Type B pancreatic cell (in vitro differentiated cells): ENCODE measurements around the gene SV2C. TPM values are rescaled to one million over a fixed set of nuclear protein-coding genes. Genes with fewer than 3 reads are reported as not detected.

Experiments
- DNase-seq: peaks from one replicate; pipeline ENCODE4 v3.0.0; 2021; ENCODE audit warnings: mixed read lengths; ENCODE audit not compliant: unreplicated experiment; ENCODE audit errors: extremely low spot score
- H3K27ac Mint-ChIP-seq: 2 replicates; pipeline ENCODE4 v1.8.0; 2021; ENCODE audit warnings: mild to moderate bottlenecking, mixed read lengths
- H3K27me3 Mint-ChIP-seq: 2 replicates; pipeline ENCODE4 v1.8.0; 2021; ENCODE audit warnings: mixed read lengths
- H3K36me3 Mint-ChIP-seq: 2 replicates; pipeline ENCODE4 v1.8.0; 2021; ENCODE audit warnings: mixed read lengths
- H3K4me1 Mint-ChIP-seq: one replicate; pipeline ENCODE4 v1.8.0; 2021; ENCODE audit warnings: mixed read lengths; ENCODE audit not compliant: unreplicated experiment
- H3K4me3 Mint-ChIP-seq: 2 replicates; pipeline ENCODE4 v1.8.0; 2021; ENCODE audit warnings: mild to moderate bottlenecking, mixed read lengths
- H3K9me3 Mint-ChIP-seq: 2 replicates; pipeline ENCODE4 v1.8.0; 2021; ENCODE audit warnings: mixed read lengths
- total RNA-seq: library from RNA; stranded (reverse); gene quantifications from 2 replicates; pipeline ENCODE4 v1.2.1, GENCODE V29; 2021; ENCODE audit warnings: low replicate concordance
- TF ChIP-seq, protein P1 (sequence below): fragments of 200-600 bp; sonication (generic); conservative IDR thresholded peaks from 2 replicates; pipeline ENCODE4 v1.5.0; 2021; ENCODE audit warnings: antibody characterized with exemption, mild to moderate bottlenecking

SV2C gene
- total RNA-seq, 1 donor from 2014 or later = 6.9 TPM

- Mint-ChIP-seq H3K36me3 (no peaks in the 10 kb centered on the region), H3K4me3 (no peak overlapping the region), H3K27me3 (no peaks in the 10 kb centered on the region), H3K4me1 (no peaks in the 10 kb centered on the region), H3K9me3 (no peaks in the 10 kb centered on the region), H3K27ac (no peak overlapping the region)
- TF ChIP-seq, protein P1, sequence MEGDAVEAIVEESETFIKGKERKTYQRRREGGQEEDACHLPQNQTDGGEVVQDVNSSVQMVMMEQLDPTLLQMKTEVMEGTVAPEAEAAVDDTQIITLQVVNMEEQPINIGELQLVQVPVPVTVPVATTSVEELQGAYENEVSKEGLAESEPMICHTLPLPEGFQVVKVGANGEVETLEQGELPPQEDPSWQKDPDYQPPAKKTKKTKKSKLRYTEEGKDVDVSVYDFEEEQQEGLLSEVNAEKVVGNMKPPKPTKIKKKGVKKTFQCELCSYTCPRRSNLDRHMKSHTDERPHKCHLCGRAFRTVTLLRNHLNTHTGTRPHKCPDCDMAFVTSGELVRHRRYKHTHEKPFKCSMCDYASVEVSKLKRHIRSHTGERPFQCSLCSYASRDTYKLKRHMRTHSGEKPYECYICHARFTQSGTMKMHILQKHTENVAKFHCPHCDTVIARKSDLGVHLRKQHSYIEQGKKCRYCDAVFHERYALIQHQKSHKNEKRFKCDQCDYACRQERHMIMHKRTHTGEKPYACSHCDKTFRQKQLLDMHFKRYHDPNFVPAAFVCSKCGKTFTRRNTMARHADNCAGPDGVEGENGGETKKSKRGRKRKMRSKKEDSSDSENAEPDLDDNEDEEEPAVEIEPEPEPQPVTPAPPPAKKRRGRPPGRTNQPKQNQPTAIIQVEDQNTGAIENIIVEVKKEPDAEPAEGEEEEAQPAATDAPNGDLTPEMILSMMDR = no peak
- no peak for DNase-seq
These were observed 220.7 kb downstream of the SV2C start for GRCh38 chr5:76303921-76304320.

DNA sequence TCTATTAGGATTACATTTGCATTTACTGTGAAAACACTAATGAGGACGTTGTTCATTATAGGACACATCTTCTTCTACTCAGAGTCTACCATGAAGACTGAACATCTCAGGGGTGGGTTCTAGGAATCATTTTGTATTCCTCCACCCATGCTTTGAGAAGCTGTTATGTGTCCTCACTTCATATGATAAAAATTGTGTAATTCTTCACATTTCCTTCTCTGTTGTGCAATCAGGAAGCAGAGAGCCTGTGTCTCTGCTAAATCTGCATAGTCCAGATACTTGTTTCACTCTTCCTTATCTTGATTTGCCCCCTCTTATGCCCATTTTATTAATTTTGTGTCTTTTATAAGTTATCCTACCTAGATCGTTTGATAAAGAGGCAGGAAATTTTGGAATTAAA is 222.1 kb downstream of the SV2C start:
- no peak overlapping the region for H3K27ac Mint-ChIP-seq
- H3K9me3 Mint-ChIP-seq = no peaks in the 10 kb centered on the region
- H3K4me1 Mint-ChIP-seq = no peaks in the 10 kb centered on the region
- no peaks in the 10 kb centered on the region for H3K36me3 Mint-ChIP-seq
- TF ChIP-seq, protein P1 = no peak
- no peaks in the 10 kb centered on the region for H3K27me3 Mint-ChIP-seq
- DNase-seq = no peak
- no peak overlapping the region for H3K4me3 Mint-ChIP-seq

GRCh38 chr5:76305775-76306174 is 222.6 kb downstream of the SV2C start:
- H3K27ac Mint-ChIP-seq = no peak overlapping the region
- H3K9me3 Mint-ChIP-seq = no peaks in the 10 kb centered on the region
- no peak overlapping the region for H3K4me3 Mint-ChIP-seq
- no peaks in the 10 kb centered on the region for H3K36me3 Mint-ChIP-seq
- TF ChIP-seq, protein P1 = no peak
- no peak for DNase-seq
- no peaks in the 10 kb centered on the region for H3K4me1 Mint-ChIP-seq
- no peaks in the 10 kb centered on the region for H3K27me3 Mint-ChIP-seq

GRCh38 chr5:76310208-76310607 is 227.0 kb downstream of the SV2C start:
- peaks cover 4% of the 10 kb centered on the region for H3K9me3 Mint-ChIP-seq
- TF ChIP-seq, protein P1 = no peak
- no peak overlapping the region for H3K4me3 Mint-ChIP-seq
- no peaks in the 10 kb centered on the region for H3K36me3 Mint-ChIP-seq
- no peaks in the 10 kb centered on the region for H3K4me1 Mint-ChIP-seq
- no peak overlapping the region for H3K27ac Mint-ChIP-seq
- no peaks in the 10 kb centered on the region for H3K27me3 Mint-ChIP-seq
- no peak for DNase-seq

DNA sequence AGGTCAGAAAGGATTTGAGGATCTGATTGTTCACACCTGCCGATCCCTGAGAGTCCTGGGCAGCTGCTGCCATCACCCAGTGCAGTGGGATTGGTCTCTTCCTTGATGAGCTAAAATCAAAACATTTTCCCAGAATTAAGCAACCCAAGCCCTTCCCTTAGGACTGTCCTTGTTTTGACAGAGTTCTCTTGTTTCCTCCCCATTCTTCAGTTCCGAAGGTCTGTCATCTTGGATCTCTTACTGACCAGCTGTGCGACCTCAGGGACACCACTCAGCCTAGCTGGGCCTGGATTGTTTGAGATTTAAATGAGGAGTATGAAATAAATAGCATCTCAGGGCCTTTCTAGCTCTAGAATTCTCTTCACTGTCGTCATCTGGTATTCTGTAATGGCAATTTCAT is 229.6 kb downstream of the SV2C start:
- no peak for DNase-seq
- Mint-ChIP-seq H3K27me3 (no peaks in the 10 kb centered on the region), H3K4me1 (peaks cover 6% of the 10 kb centered on the region), H3K36me3 (no peaks in the 10 kb centered on the region), H3K4me3 (no peak overlapping the region), H3K27ac (no peak overlapping the region), H3K9me3 (peaks cover 4% of the 10 kb centered on the region)
- TF ChIP-seq, protein P1 = no peak

- Mint-ChIP-seq H3K9me3 (peaks cover 4% of the 10 kb centered on the region), H3K27ac (no peak overlapping the region), H3K4me3 (no peak overlapping the region), H3K36me3 (no peaks in the 10 kb centered on the region), H3K27me3 (no peaks in the 10 kb centered on the region), H3K4me1 (peaks cover 9% of the 10 kb centered on the region)
- TF ChIP-seq, protein P1 = no peak
- DNase-seq = no peak
These were observed 231.5 kb downstream of the SV2C start for GRCh38 chr5:76314643-76315042.
